ENCODE measurements around the gene GCC1. TPM values are rescaled to one million over a fixed set of nuclear protein-coding genes. Genes with fewer than 3 reads are reported as not detected.
"Not testable (repeated sequence)": the region's sequence is repeated elsewhere in the genome, so short reads cannot be mapped to it uniquely, and the experiment has no call there.

Gene GCC1
- polyA plus RNA-seq, 3 donors, result 5.9 to 9.2 (median 6.4) TPM

- no peak overlapping the region for H3K27ac ChIP-seq (ENCODE audit: low read depth in 1 of 2, low read length in 2 of 2)
- no peak overlapping the region for H3K9ac ChIP-seq (ENCODE audit: insufficient read depth, low read length, poor library complexity, severe bottlenecking)
- H3K27me3 ChIP-seq (ENCODE audit: control insufficient read depth in 2 of 2, insufficient read depth in 2 of 2, low read length in 2 of 2), result no peaks in the 10 kb centered on the region
- 100% methylated on average over 1 of the region's 3 CpGs for WGBS (ENCODE audit: insufficient coverage)
- H3K27me3 Mint-ChIP-seq (ENCODE audit: low read depth in 3 of 3), result no peaks in the 10 kb centered on the region
- H3K4me3 ChIP-seq (replicated peaks in 1 of 3; ENCODE audit: low read depth in 2 of 3, low read length in 3 of 3), result no peak overlapping the region
- no peaks in the 10 kb centered on the region for H3K4me1 Mint-ChIP-seq
- no peak overlapping the region for H3K4me3 Mint-ChIP-seq
- no peak for DNase-seq
- peaks cover 0 to 4% (median 2%) of the 10 kb centered on the region in 7 donors for H3K9me3 Mint-ChIP-seq
- peaks cover 0 to 10% of the 10 kb centered on the region in 2 donors for H3K36me3 ChIP-seq (replicated peaks in 1 of 2; ENCODE audit: control insufficient read depth in 1 of 2, insufficient read depth in 2 of 2, low read length in 2 of 2)
- peaks cover 7 to 8% of the 10 kb centered on the region in 2 donors for H3K36me3 Mint-ChIP-seq
- H3K27ac Mint-ChIP-seq, result no peak overlapping the region
- H3K9me3 ChIP-seq (replicated peaks in 1 of 2; ENCODE audit: control insufficient read depth in 1 of 2, insufficient read depth in 1 of 2, low read length in 2 of 2), result no peaks in the 10 kb centered on the region
- no peaks in the 10 kb centered on the region for H3K4me1 ChIP-seq (ENCODE audit: control insufficient read depth in 1 of 2, insufficient read depth in 2 of 2, low read length in 2 of 2)
- H3K79me2 ChIP-seq (ENCODE audit: insufficient read depth, low read length), result no peaks in the 10 kb centered on the region
- TF ChIP-seq, protein P1, sequence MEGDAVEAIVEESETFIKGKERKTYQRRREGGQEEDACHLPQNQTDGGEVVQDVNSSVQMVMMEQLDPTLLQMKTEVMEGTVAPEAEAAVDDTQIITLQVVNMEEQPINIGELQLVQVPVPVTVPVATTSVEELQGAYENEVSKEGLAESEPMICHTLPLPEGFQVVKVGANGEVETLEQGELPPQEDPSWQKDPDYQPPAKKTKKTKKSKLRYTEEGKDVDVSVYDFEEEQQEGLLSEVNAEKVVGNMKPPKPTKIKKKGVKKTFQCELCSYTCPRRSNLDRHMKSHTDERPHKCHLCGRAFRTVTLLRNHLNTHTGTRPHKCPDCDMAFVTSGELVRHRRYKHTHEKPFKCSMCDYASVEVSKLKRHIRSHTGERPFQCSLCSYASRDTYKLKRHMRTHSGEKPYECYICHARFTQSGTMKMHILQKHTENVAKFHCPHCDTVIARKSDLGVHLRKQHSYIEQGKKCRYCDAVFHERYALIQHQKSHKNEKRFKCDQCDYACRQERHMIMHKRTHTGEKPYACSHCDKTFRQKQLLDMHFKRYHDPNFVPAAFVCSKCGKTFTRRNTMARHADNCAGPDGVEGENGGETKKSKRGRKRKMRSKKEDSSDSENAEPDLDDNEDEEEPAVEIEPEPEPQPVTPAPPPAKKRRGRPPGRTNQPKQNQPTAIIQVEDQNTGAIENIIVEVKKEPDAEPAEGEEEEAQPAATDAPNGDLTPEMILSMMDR (IDR thresholded peaks at IDR 0.05), result no peak
- H2AFZ ChIP-seq (ENCODE audit: insufficient read depth, low read depth, low read length, poor library complexity, severe bottlenecking), result no peak overlapping the region
- intact Hi-C loops (cut with micrococcal nuclease), result no loop called here
- H3K4me2 ChIP-seq (replicated peaks; ENCODE audit: extremely low read depth, low read length, poor library complexity, severe bottlenecking), result no peak overlapping the region
- no peaks in the 10 kb centered on the region for H4K20me1 ChIP-seq (ENCODE audit: insufficient read depth, low read length)
Observed at GRCh38 chr7:127571741-127572505, 13.5 kb downstream of the GCC1 start.

DNA sequence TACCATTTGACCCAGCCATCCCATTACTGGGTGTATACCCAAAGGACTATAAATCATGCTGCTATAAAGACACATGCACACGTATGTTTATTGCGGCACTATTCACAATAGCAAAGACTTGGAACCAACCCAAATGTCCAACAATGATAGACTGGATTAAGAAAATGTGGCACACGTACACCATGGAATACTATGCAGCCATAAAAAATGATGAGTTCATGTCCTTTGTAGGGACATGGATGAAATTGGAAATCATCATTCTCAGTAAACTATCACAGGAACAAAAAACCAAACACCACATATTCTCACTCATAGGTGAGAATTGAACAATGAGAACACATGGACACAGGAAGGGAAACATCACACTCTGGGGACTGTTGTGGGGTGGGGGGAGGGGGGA is 17.4 kb downstream of the GCC1 start:
- H3K36me3 Mint-ChIP-seq; H3K9ac ChIP-seq (ENCODE audit: insufficient read depth, low read length, poor library complexity, severe bottlenecking); H3K36me3 ChIP-seq (replicated peaks in 1 of 2; ENCODE audit: control insufficient read depth in 1 of 2, insufficient read depth in 2 of 2, low read length in 2 of 2); H3K27me3 Mint-ChIP-seq (ENCODE audit: low read depth in 3 of 3); intact Hi-C loops (cut with micrococcal nuclease); H3K4me3 Mint-ChIP-seq; H3K9me3 ChIP-seq (replicated peaks in 1 of 2; ENCODE audit: control insufficient read depth in 1 of 2, insufficient read depth in 1 of 2, low read length in 2 of 2); H3K27ac ChIP-seq (ENCODE audit: low read depth in 1 of 2, low read length in 2 of 2); H3K27me3 ChIP-seq (ENCODE audit: control insufficient read depth in 2 of 2, insufficient read depth in 2 of 2, low read length in 2 of 2); H3K4me1 Mint-ChIP-seq; H3K27ac Mint-ChIP-seq; H3K79me2 ChIP-seq (ENCODE audit: insufficient read depth, low read length); H4K20me1 ChIP-seq (ENCODE audit: insufficient read depth, low read length); H3K4me3 ChIP-seq (replicated peaks in 1 of 3; ENCODE audit: low read depth in 2 of 3, low read length in 3 of 3); H2AFZ ChIP-seq (ENCODE audit: insufficient read depth, low read depth, low read length, poor library complexity, severe bottlenecking); H3K4me2 ChIP-seq (replicated peaks; ENCODE audit: extremely low read depth, low read length, poor library complexity, severe bottlenecking); DNase-seq; H3K4me1 ChIP-seq (ENCODE audit: control insufficient read depth in 1 of 2, insufficient read depth in 2 of 2, low read length in 2 of 2): not testable (repeated sequence)
- WGBS (ENCODE audit: insufficient coverage), result no CpG with 5 or more reads among the region's 3 CpGs
- H3K9me3 Mint-ChIP-seq, result peaks cover 7 to 11% (median 8%) of the 10 kb centered on the region in 7 donors

Measured in CD14-positive monocyte (primary cell).